Hepatocyte (in vitro differentiated cells): ENCODE measurements around the gene COX4I1.

Source experiments
- CTCF ChIP-seq: fragments of 200-600 bp; sonication (generic); IDR thresholded peaks from 2 replicates; pipeline ENCODE4 v1.5.1; 2016; ENCODE audit warnings: antibody characterized with exemption, mild to moderate bottlenecking; ENCODE audit not compliant: poor library complexity
- EZH2 ChIP-seq: fragments of 200-600 bp; sonication (generic); IDR thresholded peaks from 2 replicates; pipeline ENCODE4 v1.6.1; 2016; ENCODE audit warnings: antibody characterized with exemption, mild to moderate bottlenecking, borderline replicate concordance
- EZH2phosphoT487 ChIP-seq: fragments of 200-600 bp; sonication (generic); IDR thresholded peaks from one replicate; pipeline ENCODE4 v1.6.1; 2018; ENCODE audit warnings: antibody characterized with exemption, mild to moderate bottlenecking, low read depth, moderate library complexity; ENCODE audit not compliant: unreplicated experiment, severe bottlenecking

- TF ChIP-seq CTCF (no peak), EZH2phosphoT487 (no peak), EZH2 (no peak)
These were observed 47.5 kb downstream of the COX4I1 start for GRCh38 chr16:85847036-85847435.
